ENCODE data around the gene COX4I1.
"Not testable (repeated sequence)": the region's sequence is repeated elsewhere in the genome, so short reads cannot be mapped to it uniquely, and the experiment has no call there.

The COX4I1 gene

GRCh38 chr16:85824161-85825135 lies 25.0 kb downstream of the COX4I1 start:
- no peak for DNase-seq (ENCODE audit: low spot score)

GRCh38 chr16:85825326-85825725 lies 25.8 kb downstream of the COX4I1 start:
- DNase-seq (ENCODE audit: low spot score): no peak

GRCh38 chr16:85826686-85827247 lies 27.3 kb downstream of the COX4I1 start:
- no peak for DNase-seq (ENCODE audit: low spot score)

- no peak for DNase-seq (ENCODE audit: low spot score)
Observed at GRCh38 chr16:85828166-85828565, 28.7 kb downstream of the COX4I1 start.

GRCh38 chr16:85829171-85829719 lies 29.8 kb downstream of the COX4I1 start:
- DNase-seq (ENCODE audit: low spot score): no peak

GRCh38 chr16:85829751-85830445 lies 30.4 kb downstream of the COX4I1 start:
- no peak for DNase-seq (ENCODE audit: low spot score)

GRCh38 chr16:85830821-85831220 lies 31.3 kb downstream of the COX4I1 start:
- no peak for DNase-seq (ENCODE audit: low spot score)

GRCh38 chr16:85832570-85833218 lies 33.2 kb downstream of the COX4I1 start:
- no peak for DNase-seq (ENCODE audit: low spot score)

- DNase-seq (ENCODE audit: low spot score): no peak
Observed at GRCh38 chr16:85833219-85833920, 33.9 kb downstream of the COX4I1 start.

GRCh38 chr16:85834741-85835140 lies 35.2 kb downstream of the COX4I1 start:
- no peak for DNase-seq (ENCODE audit: low spot score)

- no peak for DNase-seq (ENCODE audit: low spot score)
Observed at GRCh38 chr16:85835227-85835751, 35.8 kb downstream of the COX4I1 start.

- no peak for DNase-seq (ENCODE audit: low spot score)
Observed at GRCh38 chr16:85835956-85836705, 36.6 kb downstream of the COX4I1 start.

GRCh38 chr16:85836706-85837582 lies 37.4 kb downstream of the COX4I1 start:
- DNase-seq (ENCODE audit: low spot score): no peak

- not testable (repeated sequence) for DNase-seq (ENCODE audit: low spot score)
Observed at GRCh38 chr16:85837654-85838053, 38.2 kb downstream of the COX4I1 start.

- no peak for DNase-seq (ENCODE audit: low spot score)
Observed at GRCh38 chr16:85838381-85838780, 38.9 kb downstream of the COX4I1 start.

- no peak for DNase-seq (ENCODE audit: low spot score)
Observed at GRCh38 chr16:85838876-85839585, 39.5 kb downstream of the COX4I1 start.

- no peak for DNase-seq (ENCODE audit: low spot score)
Observed at GRCh38 chr16:85839681-85840240, 40.3 kb downstream of the COX4I1 start.

- DNase-seq (ENCODE audit: low spot score): no peak
Observed at GRCh38 chr16:85840395-85840794, 40.9 kb downstream of the COX4I1 start.

Measured in hematopoietic multipotent progenitor cell treated with erythropoietin and hydrocortisone succinate and interleukin-3 and kit ligand, for 17 days (in vitro differentiated cells).